HEK293 (cell line): Measurements from ENCODE around the gene LRCH1.
A peak's percentile ranks its signal among the peaks of the same experiment; 100 is the strongest.

Experiments
- CTCF ChIA-PET: fragments of 350-600 bp; formaldehyde crosslinking; extraction: SDS; loops from one replicate; lab custom pipeline; 2021; ENCODE audit warnings: antibody characterized with exemption; lab: Yijun Ruan, JAX
- POLR2A ChIA-PET: fragments of 300-600 bp; formaldehyde crosslinking; extraction: SDS; loops from one replicate; lab custom pipeline; 2020; ENCODE audit warnings: antibody characterized with exemption, inconsistent platforms; lab: Yijun Ruan, JAX
- H3K27ac ChIP-seq: fragments of 200-500 bp; sonication (Bioruptor generic); 2 replicates; pipeline ENCODE4 v1.5.1; 2014; ENCODE audit warnings: low read depth, low read length, control low read depth, inconsistent platforms; ENCODE audit errors: extremely low read depth
- H3K36me3 ChIP-seq, 2 experiments: fragments of 200-500 bp in 1 of 2; sonication (Bioruptor generic) in 1 of 2; 1 replicate in 1 of 2; 2 replicates in 1 of 2; pipeline ENCODE4 v1.5.1; 2014 to 2017; ENCODE audit warnings: inconsistent platforms in 2 of 2, low read length in 2 of 2; ENCODE audit not compliant: control insufficient read depth in 2 of 2, insufficient read depth in 1 of 2
- H3K4me1 ChIP-seq: fragments of 200-500 bp; sonication (Bioruptor generic); 2 replicates; pipeline ENCODE4 v1.5.1; 2014; ENCODE audit warnings: mild to moderate bottlenecking, low read length, inconsistent platforms; ENCODE audit not compliant: control insufficient read depth, insufficient read depth
- H3K4me3 ChIP-seq: 2 replicates; pipeline ENCODE4 v1.5.1; 2011; ENCODE audit warnings: low read depth, mild to moderate bottlenecking, control low read depth, low read length, moderate library complexity
- H3K9me3 ChIP-seq: fragments of 200-500 bp; sonication (Bioruptor generic); 2 replicates; pipeline ENCODE4 v1.5.1; 2014; ENCODE audit warnings: low read depth, low read length, inconsistent platforms; ENCODE audit not compliant: control insufficient read depth, insufficient read depth
- GLI4 ChIP-seq: fragments of 450-650 bp; formaldehyde crosslinking; IDR thresholded peaks from 2 replicates; pipeline ENCODE4 v1.5.1; 2016; ENCODE audit warnings: missing biosample characterization, missing genetic modification characterization
- HOXD13 ChIP-seq: sonication (generic); formaldehyde crosslinking; IDR thresholded peaks from 2 replicates; pipeline ENCODE4 v1.8.0; 2022; ENCODE audit warnings: missing genetic modification reagents, borderline replicate concordance
- MYNN ChIP-seq: fragments of 450-650 bp; formaldehyde crosslinking; IDR thresholded peaks from 2 replicates; pipeline ENCODE4 v1.5.1; 2016; ENCODE audit warnings: missing biosample characterization, missing genetic modification characterization, borderline replicate concordance
- PRDM2 ChIP-seq: fragments of 450-650 bp; formaldehyde crosslinking; IDR thresholded peaks from 2 replicates; pipeline ENCODE4 v1.5.1; 2016; ENCODE audit warnings: missing biosample characterization, missing genetic modification characterization, borderline replicate concordance
- SP2 ChIP-seq: fragments of 450-650 bp; formaldehyde crosslinking; IDR thresholded peaks from 2 replicates; pipeline ENCODE4 v1.5.1; 2016; ENCODE audit warnings: missing biosample characterization, missing genetic modification characterization
- ZBTB49 ChIP-seq: fragments of 450-650 bp; formaldehyde crosslinking; IDR thresholded peaks from 2 replicates; pipeline ENCODE4 v1.5.1; 2016; ENCODE audit warnings: missing biosample characterization, missing genetic modification characterization, low read depth
- ZNF140 ChIP-seq: fragments of 450-650 bp; formaldehyde crosslinking; IDR thresholded peaks from 2 replicates; pipeline ENCODE4 v1.5.1; 2016; ENCODE audit warnings: missing biosample characterization, missing genetic modification characterization
- ZNF169 ChIP-seq: fragments of 450-650 bp; formaldehyde crosslinking; IDR thresholded peaks from 2 replicates; pipeline ENCODE4 v1.5.1; 2016; ENCODE audit warnings: missing biosample characterization, missing genetic modification characterization
- ZNF24 ChIP-seq: fragments of 450-650 bp; formaldehyde crosslinking; IDR thresholded peaks from 2 replicates; pipeline ENCODE4 v1.5.1; 2016; ENCODE audit warnings: missing biosample characterization, missing genetic modification characterization
- ZNF274 ChIP-seq, 2 experiments: fragments of 200-500 bp in 1 of 2; fragments of 450-650 bp in 1 of 2; sonication (Bioruptor generic) in 1 of 2; formaldehyde crosslinking in 1 of 2; IDR thresholded peaks; 2 replicates each; pipeline versions ENCODE4 v1.5.1 to v1.6.1; 2014 to 2016; ENCODE audit warnings: borderline replicate concordance in 1 of 2, inconsistent platforms in 1 of 2, low read length in 1 of 2, missing biosample characterization in 1 of 2, missing genetic modification characterization in 1 of 2
- ZNF302 ChIP-seq: fragments of 450-650 bp; formaldehyde crosslinking; IDR thresholded peaks from 2 replicates; pipeline ENCODE4 v1.5.1; 2016; ENCODE audit warnings: missing biosample characterization, missing genetic modification characterization, low read depth
- ZNF366 ChIP-seq: fragments of 450-650 bp; formaldehyde crosslinking; conservative IDR thresholded peaks from 2 replicates; pipeline ENCODE4 v1.5.1; 2016; ENCODE audit warnings: missing biosample characterization, missing genetic modification characterization
- ZNF530 ChIP-seq: fragments of 450-650 bp; formaldehyde crosslinking; IDR thresholded peaks from 2 replicates; pipeline ENCODE4 v1.5.1; 2016; ENCODE audit warnings: low read depth, missing biosample characterization, missing genetic modification characterization
- ZNF544 ChIP-seq: fragments of 450-650 bp; formaldehyde crosslinking; IDR thresholded peaks from 2 replicates; pipeline ENCODE4 v1.5.0; 2017; ENCODE audit warnings: missing biosample characterization, missing genetic modification characterization
- ZNF830 ChIP-seq: fragments of 450-650 bp; IDR thresholded peaks from 2 replicates; pipeline ENCODE4 v1.5.0; 2018; ENCODE audit warnings: missing biosample characterization, missing genetic modification characterization, low read depth, mild to moderate bottlenecking, moderate library complexity
- TF ChIP-seq, protein P1 (sequence below): fragments of 450-650 bp; formaldehyde crosslinking; IDR thresholded peaks from 2 replicates; pipeline ENCODE4 v1.5.1; 2016; ENCODE audit warnings: missing biosample characterization, missing genetic modification characterization

Gene LRCH1

DNA sequence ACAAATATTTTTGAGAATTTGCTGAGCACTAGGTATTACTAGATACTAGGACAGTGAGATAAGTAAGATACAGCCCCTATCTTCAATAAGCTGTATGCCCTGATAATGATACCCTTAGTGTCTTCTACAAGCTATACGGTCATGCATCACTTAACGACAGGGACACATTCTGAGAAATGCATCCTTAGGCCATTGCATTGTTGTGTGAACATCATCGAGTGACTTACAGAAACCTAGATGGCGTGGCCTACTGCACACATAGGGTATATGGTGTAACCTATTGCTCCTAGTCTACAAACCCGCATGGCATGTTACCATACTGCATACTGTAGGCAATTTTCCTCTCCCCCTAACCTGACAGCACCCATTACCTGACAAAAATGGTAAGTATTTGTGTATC lies 64.9 kb downstream of the LRCH1 start (continued):
- TF ChIP-seq, protein P1, sequence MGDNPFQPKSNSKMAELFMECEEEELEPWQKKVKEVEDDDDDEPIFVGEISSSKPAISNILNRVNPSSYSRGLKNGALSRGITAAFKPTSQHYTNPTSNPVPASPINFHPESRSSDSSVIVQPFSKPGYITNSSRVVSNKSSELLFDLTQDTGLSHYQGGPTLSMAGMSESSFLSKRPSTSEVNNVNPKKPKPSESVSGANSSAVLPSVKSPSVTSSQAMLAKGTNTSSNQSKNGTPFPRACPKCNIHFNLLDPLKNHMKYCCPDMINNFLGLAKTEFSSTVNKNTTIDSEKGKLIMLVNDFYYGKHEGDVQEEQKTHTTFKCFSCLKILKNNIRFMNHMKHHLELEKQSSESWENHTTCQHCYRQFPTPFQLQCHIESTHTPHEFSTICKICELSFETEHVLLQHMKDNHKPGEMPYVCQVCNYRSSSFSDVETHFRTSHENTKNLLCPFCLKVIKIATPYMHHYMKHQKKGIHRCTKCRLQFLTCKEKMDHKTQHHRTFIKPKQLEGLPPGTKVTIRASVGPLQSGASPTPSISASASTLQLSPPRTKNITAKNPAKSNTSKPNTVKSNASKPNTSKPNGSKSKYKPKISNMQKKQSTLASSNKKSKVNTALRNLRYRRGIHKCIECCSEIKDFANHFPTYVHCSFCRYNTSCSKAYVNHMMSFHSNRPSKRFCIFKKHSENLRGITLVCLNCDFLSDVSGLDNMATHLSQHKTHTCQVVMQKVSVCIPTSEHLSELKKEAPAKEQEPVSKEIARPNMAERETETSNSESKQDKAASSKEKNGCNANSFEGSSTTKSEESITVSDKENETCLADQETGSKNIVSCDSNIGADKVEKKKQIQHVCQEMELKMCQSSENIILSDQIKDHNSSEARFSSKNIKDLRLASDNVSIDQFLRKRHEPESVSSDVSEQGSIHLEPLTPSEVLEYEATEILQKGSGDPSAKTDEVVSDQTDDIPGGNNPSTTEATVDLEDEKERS (tag by site-specific recombination) = no peak
- TF ChIP-seq, all 188 proteins: peak for 0

- POLR2A ChIA-PET = no interaction called here
- CTCF ChIA-PET = no interaction called here
- TF ChIP-seq ZNF366 (tag by site-specific recombination) (peak; percentile 83), ZNF169 (tag by site-specific recombination) (no peak)
- Histone ChIP-seq H3K4me3 (no peak overlapping the region), H3K36me3 (no peaks in the 10 kb centered on the region), H3K27ac (no peak overlapping the region), H3K9me3 (no peaks in the 10 kb centered on the region), H3K4me1 (peaks cover 29% of the 10 kb centered on the region)
Observed at GRCh38 chr13:46618694-46619254, 65.8 kb downstream of the LRCH1 start.

- no peak overlapping the region for H3K4me3 ChIP-seq
- ChIA-PET POLR2A (no interaction called here), CTCF (no interaction called here)
- H3K4me1 ChIP-seq = peaks cover 25% of the 10 kb centered on the region
- H3K36me3 ChIP-seq = no peaks in the 10 kb centered on the region
- TF ChIP-seq ZNF530 (tag by site-specific recombination) = no peak
- no peak for TF ChIP-seq ZNF140 (tag by site-specific recombination)
- no peak for TF ChIP-seq ZNF24 (tag by site-specific recombination)
- no peak for TF ChIP-seq ZNF302
- TF ChIP-seq, all 188 proteins: peak for 0
- Histone ChIP-seq H3K9me3 (no peaks in the 10 kb centered on the region), H3K27ac (no peak overlapping the region)
Observed at GRCh38 chr13:46620029-46620428, 67.1 kb downstream of the LRCH1 start.

GRCh38 chr13:46620471-46620870 lies 67.5 kb downstream of the LRCH1 start:
- H3K27ac ChIP-seq = no peak overlapping the region
- H3K4me1 ChIP-seq = peaks cover 22% of the 10 kb centered on the region
- ChIA-PET CTCF (interaction anchor here (1.0 kb wide), 1 partner anchor 18 kb away, joined by 4 read pairs; no protein-coding TSS in a partner anchor), POLR2A (no interaction called here)
- H3K9me3 ChIP-seq = no peaks in the 10 kb centered on the region
- no peaks in the 10 kb centered on the region for H3K36me3 ChIP-seq
- no peak overlapping the region for H3K4me3 ChIP-seq
- no peak for TF ChIP-seq HOXD13 (CRISPR knock-in tag)
- TF ChIP-seq ZNF830 (tag by site-specific recombination) = no peak
- no peak for TF ChIP-seq ZBTB49 (tag by site-specific recombination)
- TF ChIP-seq PRDM2 (tag by site-specific recombination) = no peak
- TF ChIP-seq ZNF274 (IDR thresholded peaks at IDR 0.05; ENCODE audit: low read length) = no peak
- TF ChIP-seq ZNF274 (tag by site-specific recombination; IDR thresholded peaks at IDR 0.05; ENCODE audit: borderline replicate concordance) = no peak
- TF ChIP-seq MYNN (tag by site-specific recombination) = no peak
- no peak for TF ChIP-seq ZNF544
- TF ChIP-seq GLI4 (tag by site-specific recombination) = no peak
- no peak for TF ChIP-seq SP2 (tag by site-specific recombination)
